Vagina (tissue), 2 donors: ENCODE data around the gene VAMP4. TPM values are rescaled to one million over a fixed set of nuclear protein-coding genes. Genes with fewer than 3 reads are reported as not detected.

ENCODE experiments used
- DNase-seq, 2 donors: peaks; one replicate each; pipeline ENCODE4 v3.0.0-alpha.2; 2017; ENCODE audit errors: extremely low spot score in 2 of 2
- H3K27ac ChIP-seq: fragments of 200-600 bp; sonication (generic); one replicate; pipeline ENCODE4 v1.5.1; 2019
- H3K27me3 ChIP-seq: fragments of 200-600 bp; sonication (generic); one replicate; pipeline ENCODE4 v1.5.1; 2019
- H3K36me3 ChIP-seq, 2 donors: fragments of 200-600 bp; sonication (generic); one replicate each; pipeline ENCODE4 v1.5.1; 2017 to 2019
- H3K4me1 ChIP-seq: fragments of 200-600 bp; sonication (generic); one replicate; pipeline ENCODE4 v1.5.1; 2019
- H3K4me3 ChIP-seq, 2 donors: fragments of 200-600 bp; sonication (generic); 1 replicate in 1 of 2; 2 replicates in 1 of 2; pipeline ENCODE4 v1.5.1; 2016 to 2019
- H3K9me3 ChIP-seq: fragments of 200-600 bp; sonication (generic); one replicate; pipeline ENCODE4 v1.5.1; 2019
- CTCF ChIP-seq, 3 experiments: fragments of 450-650 bp in 2 of 3; fragments of 200-600 bp in 1 of 3; sonication (generic) in 1 of 3; IDR thresholded peaks; one replicate each; pipeline ENCODE4 v1.5.1; 2017 to 2019; ENCODE audit warnings: antibody characterized with exemption in 3 of 3, mild to moderate bottlenecking in 2 of 3, moderate library complexity in 2 of 3
- POLR2A ChIP-seq, 2 donors: fragments of 450-650 bp; IDR thresholded peaks; one replicate each; pipeline ENCODE4 v1.6.1; 2017; ENCODE audit warnings: antibody characterized with exemption in 2 of 2, mild to moderate bottlenecking in 2 of 2, moderate library complexity in 2 of 2
- POLR2AphosphoS5 ChIP-seq, 2 donors: sonication (generic); formaldehyde crosslinking; IDR thresholded peaks; one replicate each; pipeline ENCODE4 v1.9.0; 2017; ENCODE audit warnings: antibody characterized with exemption in 2 of 2, mild to moderate bottlenecking in 2 of 2, low read depth in 1 of 2; ENCODE audit not compliant: insufficient read depth in 1 of 2
- intact Hi-C: fragments of 100-400 bp; cut with DNase I; formaldehyde crosslinking; loops from one replicate; pipeline ENCODE4 v1.15.1; 2023
- total RNA-seq: library from RNA; depleted of rRNA; stranded (reverse); fragments of >200 nt; gene quantifications from one replicate; pipeline ENCODE4 v1.2.3, GENCODE V29; 2016

Gene VAMP4
- total RNA-seq, 1 donor from 2014 or later: 8.1 TPM

- intact Hi-C loops: no loop called here
- Histone ChIP-seq H3K4me3 (no peak overlapping the region), H3K27ac (no peak overlapping the region), H3K4me1 (no peaks in the 10 kb centered on the region), H3K27me3 (no peaks in the 10 kb centered on the region), H3K36me3 (no peaks in the 10 kb centered on the region), H3K9me3 (no peaks in the 10 kb centered on the region)
- no peak for DNase-seq
- TF ChIP-seq POLR2AphosphoS5 (IDR thresholded peaks at IDR 0.05; ENCODE audit: insufficient read depth in 1 of 2, low read depth in 1 of 2) (no peak), CTCF (IDR thresholded peaks at IDR 0.05) (no peak), POLR2A (IDR thresholded peaks at IDR 0.05) (no peak)
Measured at GRCh38 chr1:171683870-171684269, 58.0 kb downstream of the VAMP4 start.

DNA sequence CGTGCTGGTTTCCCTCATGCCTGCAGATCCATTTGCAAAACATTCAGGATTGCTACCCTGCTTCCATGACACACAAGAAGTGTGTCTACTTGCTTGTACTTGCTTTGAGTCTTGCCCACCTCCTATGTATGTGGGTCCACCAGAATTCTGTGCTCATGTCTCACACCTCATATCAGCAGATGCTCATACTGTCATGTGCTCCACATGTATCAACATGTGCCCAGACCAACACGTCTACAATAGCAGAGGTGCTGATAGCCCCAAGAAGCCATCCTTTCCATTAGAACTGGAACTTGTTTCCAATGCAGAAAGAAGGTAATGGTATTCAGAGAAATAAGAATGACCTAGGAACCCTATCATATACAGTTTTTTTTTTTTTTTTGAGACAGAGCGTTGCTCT lies 61.5 kb downstream of the VAMP4 start:
- DNase-seq: no peak
- no peak overlapping the region for H3K4me3 ChIP-seq
- no peaks in the 10 kb centered on the region for H3K9me3 ChIP-seq
- intact Hi-C loops: no loop called here
- H3K27me3 ChIP-seq: no peaks in the 10 kb centered on the region
- no peaks in the 10 kb centered on the region for H3K4me1 ChIP-seq
- no peak overlapping the region for H3K27ac ChIP-seq
- H3K36me3 ChIP-seq: no peaks in the 10 kb centered on the region
- TF ChIP-seq POLR2AphosphoS5 (IDR thresholded peaks at IDR 0.05; ENCODE audit: insufficient read depth in 1 of 2, low read depth in 1 of 2) (no peak), POLR2A (IDR thresholded peaks at IDR 0.05) (no peak), CTCF (IDR thresholded peaks at IDR 0.05) (no peak)

GRCh38 chr1:171676823-171677222 lies 65.0 kb downstream of the VAMP4 start:
- Histone ChIP-seq H3K27ac (no peak overlapping the region), H3K9me3 (no peaks in the 10 kb centered on the region), H3K36me3 (no peaks in the 10 kb centered on the region), H3K27me3 (no peaks in the 10 kb centered on the region), H3K4me3 (no peak overlapping the region), H3K4me1 (no peaks in the 10 kb centered on the region)
- TF ChIP-seq CTCF (IDR thresholded peaks at IDR 0.05) (no peak), POLR2AphosphoS5 (IDR thresholded peaks at IDR 0.05; ENCODE audit: insufficient read depth in 1 of 2, low read depth in 1 of 2) (no peak), POLR2A (IDR thresholded peaks at IDR 0.05) (no peak)
- no peak for DNase-seq
- intact Hi-C loops: no loop called here

DNA sequence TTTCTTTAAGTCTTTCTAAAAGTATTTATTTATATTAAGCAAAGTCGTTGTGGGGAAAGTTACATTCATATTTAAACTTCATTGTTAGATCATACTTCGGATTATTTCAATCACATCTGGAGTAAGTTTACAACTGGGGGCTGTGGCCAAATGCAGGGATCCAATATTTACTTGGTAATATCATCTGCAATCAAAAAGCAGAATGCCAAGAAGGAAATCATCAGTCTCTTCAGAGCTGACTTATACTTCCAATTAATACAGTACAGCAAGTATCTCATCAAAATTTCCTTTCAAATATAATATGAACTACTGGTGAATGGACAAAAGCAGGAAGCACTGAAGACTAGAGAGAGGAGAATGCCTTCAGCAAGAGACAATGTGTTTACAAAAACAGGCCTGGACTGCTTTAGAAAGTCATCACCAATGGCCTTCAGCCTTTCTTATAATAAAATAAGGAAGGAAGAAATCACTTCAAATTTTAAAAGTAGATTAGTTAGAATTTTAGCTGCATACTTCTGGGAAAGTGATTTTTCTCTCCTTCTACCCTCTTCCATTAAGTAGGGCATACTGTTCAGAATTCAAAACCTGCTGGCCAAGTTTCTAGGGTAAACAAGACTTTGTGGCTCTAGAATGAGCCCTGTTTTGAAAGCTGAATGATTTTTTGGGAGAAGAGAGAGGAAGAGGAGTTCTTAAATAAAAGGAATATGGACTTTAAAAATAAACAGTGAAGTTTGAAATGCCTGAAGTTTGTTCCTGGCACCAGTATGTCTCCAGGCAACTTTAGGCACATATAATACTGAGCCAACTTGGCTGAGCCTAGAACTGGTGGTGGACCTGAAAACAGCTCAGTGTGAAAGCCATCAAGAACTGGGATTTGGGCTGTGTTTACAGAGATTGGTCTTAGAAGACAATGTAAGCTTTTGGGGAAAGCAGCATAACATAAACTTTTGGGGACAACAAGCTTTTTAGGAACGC lies 67.1 kb downstream of the VAMP4 start:
- intact Hi-C loops: no loop called here
- no peaks in the 10 kb centered on the region for H3K36me3 ChIP-seq
- no peaks in the 10 kb centered on the region for H3K27me3 ChIP-seq
- TF ChIP-seq POLR2AphosphoS5 (IDR thresholded peaks at IDR 0.05; ENCODE audit: insufficient read depth in 1 of 2, low read depth in 1 of 2): peak in 1 of 2 donors; percentile 39
- no peak for TF ChIP-seq POLR2A (IDR thresholded peaks at IDR 0.05)
- no peak for TF ChIP-seq CTCF (IDR thresholded peaks at IDR 0.05)
- H3K4me1 ChIP-seq: no peaks in the 10 kb centered on the region
- peak overlapping the region; percentile 66 for H3K27ac ChIP-seq
- no peaks in the 10 kb centered on the region for H3K9me3 ChIP-seq
- no peak overlapping the region for H3K4me3 ChIP-seq
- no peak for DNase-seq

DNA sequence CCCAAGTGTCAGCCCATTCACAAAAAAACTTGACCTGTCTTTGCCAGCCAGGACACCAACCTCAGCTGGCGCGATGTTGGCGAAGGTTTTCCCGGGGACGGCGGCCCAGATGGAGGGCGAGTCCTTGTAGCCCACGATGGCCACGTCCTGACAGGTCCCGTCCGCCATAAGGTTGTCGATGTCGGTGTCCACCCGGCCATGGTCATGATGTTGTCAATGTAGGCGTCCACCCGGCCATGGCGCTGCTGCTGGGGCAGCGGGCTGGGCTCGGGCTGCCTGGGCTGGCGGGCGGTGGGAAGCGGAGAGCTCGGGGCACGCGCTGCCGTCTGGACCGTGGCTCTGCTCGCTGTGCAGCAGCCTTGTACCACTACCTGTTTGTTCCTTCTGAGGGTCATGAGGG lies 71.1 kb downstream of the VAMP4 start:
- no peaks in the 10 kb centered on the region for H3K36me3 ChIP-seq
- no peaks in the 10 kb centered on the region for H3K4me1 ChIP-seq
- no peaks in the 10 kb centered on the region for H3K27me3 ChIP-seq
- no peak for DNase-seq
- no peaks in the 10 kb centered on the region for H3K9me3 ChIP-seq
- no peak overlapping the region for H3K27ac ChIP-seq
- H3K4me3 ChIP-seq: no peak overlapping the region
- TF ChIP-seq CTCF (IDR thresholded peaks at IDR 0.05) (no peak), POLR2A (IDR thresholded peaks at IDR 0.05) (no peak), POLR2AphosphoS5 (IDR thresholded peaks at IDR 0.05; ENCODE audit: insufficient read depth in 1 of 2, low read depth in 1 of 2) (no peak)
- intact Hi-C loops: no loop called here
